Myocyte (in vitro differentiated cells): ENCODE measurements around the gene DEFB108B. TPM values are rescaled to one million over a fixed set of nuclear protein-coding genes. Genes with fewer than 3 reads are reported as not detected.
A peak's percentile ranks its signal among the peaks of the same experiment; 100 is the strongest.
"Not testable (repeated sequence)": the region's sequence is repeated elsewhere in the genome, so short reads cannot be mapped to it uniquely, and the experiment has no call there.

Experiments
- DNase-seq: peaks from one replicate; pipeline ENCODE4 v3.0.0-alpha.2; 2012; ENCODE audit warnings: low read depth
- polyA plus RNA-seq: library from polyadenylated mRNA; unstranded; fragments of >200 nt; gene quantifications from one replicate; pipeline ENCODE4 v1.2.1, GENCODE V29; 2012; ENCODE audit warnings: missing spikeins
- total RNA-seq: library from RNA; depleted of rRNA; stranded (reverse); fragments of >200 nt; gene quantifications from 2 replicates; pipeline ENCODE4 v1.2.3, GENCODE V29; 2014

Gene DEFB108B, protein sequence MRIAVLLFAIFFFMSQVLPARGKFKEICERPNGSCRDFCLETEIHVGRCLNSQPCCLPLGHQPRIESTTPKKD
- not detected in 2 replicates for total RNA-seq
- not detected for polyA plus RNA-seq

DNA sequence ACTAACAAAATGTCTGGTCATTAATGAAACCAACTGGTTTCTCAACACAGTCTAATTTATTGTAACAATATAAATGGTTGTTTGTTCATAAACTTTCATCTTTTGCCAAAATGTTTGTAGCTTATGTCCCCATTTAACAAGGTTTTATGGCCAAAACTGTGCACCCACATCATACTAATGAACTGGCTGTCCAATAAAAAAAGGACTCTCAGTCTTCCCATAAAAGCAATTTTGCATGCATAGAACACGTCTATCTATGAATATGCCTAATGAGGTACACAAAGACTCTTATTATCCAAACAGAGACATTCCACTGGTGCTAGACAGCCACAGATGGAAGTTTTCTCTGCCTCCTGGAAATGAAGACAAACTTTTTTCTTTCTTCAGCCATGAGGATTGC, at the start of gene DEFB108B:
DEFB108B (plus strand) TSS at position 390 of the 400 bp plus-strand sequence; CDS start at position 390, 0 bp downstream.
- not testable (repeated sequence) for DNase-seq

DNA sequence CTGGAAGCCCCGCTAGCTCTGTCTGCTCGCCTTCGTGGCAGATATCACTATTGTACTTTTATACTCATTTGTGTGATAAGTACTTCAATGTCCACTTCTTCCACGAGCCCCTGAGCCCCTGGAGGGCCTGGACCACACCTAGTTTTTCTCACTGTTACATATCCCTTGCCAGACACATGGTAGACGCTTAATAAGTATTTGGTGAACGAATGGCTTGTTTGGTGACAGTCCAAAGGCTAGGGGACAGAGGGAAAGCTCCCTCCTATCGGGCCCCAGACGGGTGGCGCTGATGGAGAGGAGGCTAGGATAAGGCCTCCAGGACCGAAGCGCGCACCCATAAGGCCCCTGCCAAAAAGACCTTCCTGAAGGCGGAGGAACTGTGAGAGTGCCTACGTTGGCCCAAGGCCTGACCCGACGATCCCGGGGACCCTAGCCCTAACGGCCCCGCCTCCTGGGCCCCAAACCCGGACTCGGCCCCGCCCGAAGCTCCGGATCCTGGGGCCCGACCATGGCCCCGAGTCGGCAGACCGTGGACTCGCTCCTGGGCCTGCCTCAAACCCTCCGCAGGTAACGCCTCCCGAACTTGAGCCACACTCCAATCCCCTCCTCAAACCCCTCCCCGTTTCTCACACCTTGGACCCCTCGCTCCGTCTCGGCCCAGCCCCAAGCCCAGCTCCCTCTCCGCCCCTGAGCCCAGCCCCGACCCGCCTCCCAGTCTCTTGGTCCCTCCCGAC, 46.7 kb upstream of the DEFB108B start:
- peak; percentile 53 for DNase-seq

DNA sequence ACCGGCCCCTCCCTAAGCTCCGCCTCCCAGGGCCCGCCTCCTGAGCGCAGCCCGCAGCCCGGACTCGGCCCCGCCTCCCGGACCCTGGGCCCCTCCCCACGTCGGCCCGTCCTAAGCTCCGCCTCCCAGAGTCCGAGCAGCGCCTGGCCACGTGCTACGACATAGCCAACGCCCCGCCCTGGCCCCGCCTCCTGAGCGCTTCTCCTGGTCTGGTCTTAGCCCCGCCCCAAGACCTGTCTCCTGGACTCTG, 46.2 kb upstream of the DEFB108B start:
- peak; percentile 94 for DNase-seq

DNA sequence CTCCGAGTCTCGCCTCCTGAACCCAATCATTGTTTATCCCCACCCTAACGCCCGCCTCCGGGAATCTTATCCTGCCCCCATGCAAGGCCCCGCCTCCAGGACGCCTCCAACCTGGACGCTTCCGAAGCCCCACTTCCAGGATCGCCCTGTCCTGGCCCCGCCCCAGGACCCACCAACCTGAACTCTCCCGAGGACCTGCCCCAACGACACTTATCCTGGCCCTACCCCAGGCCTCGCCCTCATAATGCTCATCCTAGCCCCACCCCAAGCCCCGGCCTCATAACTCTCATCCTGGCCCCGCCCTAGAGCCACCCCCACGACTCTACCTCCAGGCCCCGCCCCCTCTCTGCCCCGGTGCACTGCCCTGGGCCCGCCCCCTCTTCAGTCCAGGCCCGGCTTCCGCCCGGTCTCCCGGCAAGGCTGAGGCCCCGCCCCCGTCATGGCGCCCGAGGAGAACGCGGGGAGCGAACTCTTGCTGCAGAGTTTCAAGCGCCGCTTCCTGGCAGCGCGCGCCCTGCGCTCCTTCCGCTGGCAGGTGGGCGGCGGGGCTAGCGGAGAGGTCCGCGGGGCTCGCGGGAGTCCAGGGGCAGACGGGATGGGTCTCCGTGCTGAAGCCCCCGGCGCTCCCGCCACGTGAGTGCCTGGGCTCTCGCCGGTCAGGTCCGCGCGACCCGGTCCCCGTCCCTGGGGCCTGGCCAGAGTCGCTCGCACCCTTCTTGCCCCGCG, 45.7 kb upstream of the DEFB108B start:
- DNase-seq: peak; percentile 84

DNA sequence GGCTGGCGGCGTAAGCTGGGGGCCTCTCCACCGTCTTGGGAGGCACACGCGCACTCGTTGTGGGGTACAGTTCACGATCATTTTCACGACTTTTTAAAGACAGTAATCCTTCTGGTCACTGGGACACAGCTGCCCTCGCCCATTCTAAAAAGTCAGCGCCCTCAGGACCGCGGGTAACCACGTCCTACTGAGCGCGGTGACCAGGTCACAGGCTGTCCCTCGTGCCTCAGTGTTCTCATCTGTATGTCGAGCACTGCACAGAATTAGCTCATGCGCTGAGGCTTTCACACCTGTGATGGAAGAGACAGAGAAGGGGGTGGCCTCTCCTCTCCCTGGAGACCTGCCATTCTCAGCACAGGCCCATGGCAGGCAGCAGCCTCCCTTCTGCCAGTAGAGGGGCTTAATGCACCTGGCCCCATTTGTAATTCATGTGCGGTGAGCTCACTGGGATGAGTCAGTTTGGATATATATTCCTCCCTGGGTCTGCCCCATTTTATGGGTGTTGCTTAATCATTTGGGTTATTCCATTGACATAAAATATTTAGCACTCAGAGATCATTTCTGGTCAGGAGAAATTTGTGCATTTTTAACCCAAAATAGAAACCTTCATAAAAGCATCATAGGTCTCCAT, 45.1 kb upstream of the DEFB108B start:
- peak; percentile 53 for DNase-seq

DNA sequence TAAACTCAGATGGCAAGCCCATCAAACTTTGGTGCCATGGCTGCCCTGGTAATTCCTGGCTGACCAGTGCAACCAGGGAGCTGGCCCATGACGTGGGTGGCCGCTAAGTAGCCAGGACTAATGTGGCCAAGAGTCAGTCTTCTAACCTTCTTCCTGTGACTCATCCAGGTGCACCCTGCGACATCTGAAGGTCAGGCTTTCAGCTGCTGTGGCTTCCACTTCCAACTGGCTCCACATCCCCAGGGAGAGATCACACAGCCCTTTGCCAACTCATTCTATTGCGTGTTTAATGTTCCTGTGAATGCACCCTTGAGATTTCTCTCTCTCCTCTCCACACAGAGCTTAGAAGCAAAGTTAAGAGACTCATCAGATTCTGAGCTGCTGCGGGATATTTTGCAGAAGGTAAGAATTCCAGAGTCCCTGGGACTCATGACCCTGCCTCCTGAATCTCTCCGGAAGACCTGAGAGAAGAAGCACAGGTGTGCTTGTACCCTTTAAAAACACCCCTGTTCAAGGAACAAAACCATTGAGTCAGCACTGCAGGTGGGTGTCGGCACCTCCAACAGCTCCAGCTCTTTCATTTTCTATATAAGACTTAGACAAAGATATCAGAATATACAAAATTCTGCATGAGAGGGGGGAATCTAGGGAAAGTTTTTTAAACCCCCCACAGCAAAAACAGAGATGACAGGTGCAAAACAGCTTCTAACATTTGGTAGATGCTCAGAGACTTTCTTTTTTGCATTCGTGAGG, 43.4 kb upstream of the DEFB108B start:
- not testable (repeated sequence) for DNase-seq

DNA sequence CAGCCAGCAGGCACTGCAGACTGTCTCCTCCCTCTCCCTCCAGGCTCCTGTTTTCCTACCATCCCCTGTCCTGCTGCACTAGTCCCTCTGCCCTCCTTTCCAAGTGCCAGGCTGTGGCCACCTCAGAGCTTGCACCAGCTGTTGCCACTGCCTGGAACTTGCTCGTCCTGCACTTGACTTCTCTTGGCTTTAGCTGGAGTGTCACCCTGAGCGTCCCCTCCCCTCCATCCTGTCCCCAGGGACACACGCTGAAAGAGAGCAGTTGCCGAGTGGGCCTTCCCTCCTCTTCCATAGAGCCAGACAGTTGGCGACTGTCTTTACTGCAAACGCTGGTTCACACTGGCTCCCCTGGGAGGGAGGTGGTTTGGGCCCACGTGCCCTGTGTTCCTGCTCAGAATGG, 41.9 kb upstream of the DEFB108B start:
- not testable (repeated sequence) for DNase-seq

DNA sequence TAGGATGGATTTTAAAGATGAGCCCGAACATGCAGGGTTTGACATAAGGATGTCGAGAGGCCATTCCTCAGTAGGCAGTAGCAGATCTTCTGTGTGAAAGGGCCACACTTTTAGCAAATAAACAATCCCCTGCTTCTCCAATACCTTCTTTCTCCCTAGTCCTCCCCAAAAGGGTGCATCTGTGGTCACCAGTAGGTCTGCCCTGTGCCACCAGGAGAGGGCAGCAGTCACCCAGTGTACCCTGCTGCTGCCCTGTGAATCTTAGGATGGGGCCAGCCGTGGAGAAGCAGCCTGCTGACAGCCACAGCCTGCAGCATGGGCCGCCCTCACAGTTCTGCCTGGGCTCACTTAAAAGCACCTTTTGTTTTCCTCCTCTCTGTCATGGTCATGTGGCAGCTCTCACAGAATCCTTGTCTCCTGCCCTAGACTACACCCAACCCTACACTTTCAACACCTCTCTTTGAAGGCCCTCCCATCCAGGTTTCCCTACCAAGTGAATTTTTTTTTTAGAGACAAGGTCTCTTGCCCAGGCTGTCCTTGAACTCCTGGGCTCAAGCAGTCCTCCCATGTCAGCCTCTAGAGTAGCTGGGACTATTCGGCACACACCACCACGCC, 40.3 kb upstream of the DEFB108B start:
- DNase-seq: not testable (repeated sequence)

DNA sequence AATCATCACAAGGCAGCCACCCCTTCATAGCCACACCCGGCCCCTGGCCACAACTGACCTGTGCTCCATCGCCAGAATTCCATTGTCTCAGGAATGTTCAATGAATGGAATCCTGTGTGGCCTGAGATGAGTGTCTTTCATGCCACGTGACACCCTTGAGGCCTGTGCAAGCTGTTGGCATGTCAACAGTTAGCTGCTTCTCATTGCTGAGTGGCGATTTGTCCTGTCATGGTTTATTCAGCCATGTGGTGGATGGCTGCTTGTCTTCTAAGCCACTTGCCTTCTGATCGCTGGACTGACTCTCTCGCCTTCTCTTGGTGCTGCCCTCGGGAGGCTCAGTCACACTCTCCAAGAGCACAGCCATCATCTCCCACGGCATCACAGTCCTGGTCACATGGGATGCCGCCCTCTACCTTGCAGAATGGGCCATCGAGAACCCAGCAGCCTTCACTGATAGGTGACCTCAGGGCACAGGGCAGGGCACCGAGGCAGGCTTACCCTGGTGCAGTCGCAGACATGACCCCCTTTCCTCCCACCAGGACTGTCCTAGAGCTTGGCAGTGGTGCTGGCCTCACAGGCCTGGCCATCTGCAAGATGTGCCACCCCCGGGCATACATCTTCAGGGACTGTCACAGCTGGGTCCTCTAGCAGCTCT, 38.5 kb upstream of the DEFB108B start:
- DNase-seq: peak; percentile 65

DNA sequence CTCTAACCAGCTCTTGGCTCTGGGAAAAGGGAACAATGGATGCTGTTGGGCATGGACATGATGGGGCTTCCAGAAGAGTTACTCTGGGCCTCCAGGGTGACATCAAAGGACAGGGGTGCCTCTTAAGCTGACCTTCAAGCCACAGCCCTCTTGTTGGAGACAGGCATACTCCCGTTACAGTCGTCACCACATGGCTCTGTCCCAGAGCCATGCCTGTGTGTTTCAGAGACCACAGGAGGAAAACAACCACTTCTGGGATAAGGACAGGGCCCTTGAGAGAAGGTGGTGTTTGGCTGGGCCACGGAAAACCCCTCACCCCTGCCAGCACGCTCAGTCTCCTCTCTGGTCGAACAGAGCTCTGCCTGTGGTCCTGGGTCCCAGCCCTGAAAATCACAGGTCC, 37.8 kb upstream of the DEFB108B start:
- peak; percentile 52 for DNase-seq

DNA sequence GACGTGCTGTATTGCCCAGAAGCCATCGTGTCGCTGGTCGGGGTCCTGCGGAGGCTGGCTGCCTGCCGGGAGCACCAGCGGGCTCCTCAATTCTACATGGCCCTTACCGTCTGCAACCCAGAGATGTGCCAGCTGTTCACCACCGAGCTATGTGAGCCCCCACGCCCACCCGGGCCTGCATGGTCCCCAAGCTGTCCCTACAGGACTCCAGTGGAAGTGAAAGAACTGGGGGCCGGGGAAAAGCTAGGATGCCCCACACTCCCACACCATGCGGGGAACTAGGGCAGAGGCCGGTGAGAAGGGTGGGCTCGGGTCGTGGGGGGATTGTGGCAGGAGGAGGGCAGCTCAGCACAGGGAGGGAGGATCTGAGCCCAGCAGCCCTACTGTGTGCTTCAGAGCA, 37.0 kb upstream of the DEFB108B start:
- not testable (repeated sequence) for DNase-seq

DNA sequence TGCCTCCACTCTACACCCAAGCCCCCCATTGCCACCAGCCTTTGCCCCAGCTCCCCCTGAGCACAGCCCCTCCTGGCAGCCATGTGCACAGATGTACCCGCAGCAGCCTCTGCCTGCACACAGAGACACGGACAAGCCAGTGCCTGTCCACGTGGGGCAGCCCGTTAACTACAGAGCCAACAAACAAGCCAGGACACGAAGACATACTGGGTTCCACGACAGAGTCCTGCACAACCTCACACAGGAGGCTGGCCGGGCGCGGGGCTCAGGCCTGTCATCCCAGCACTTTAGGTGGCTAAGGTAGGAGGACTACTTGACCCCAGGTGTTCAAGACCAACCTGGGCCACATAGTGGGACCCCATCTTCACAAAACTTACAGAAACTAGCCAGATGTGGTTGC, 36.2 kb upstream of the DEFB108B start:
- DNase-seq: not testable (repeated sequence)

DNA sequence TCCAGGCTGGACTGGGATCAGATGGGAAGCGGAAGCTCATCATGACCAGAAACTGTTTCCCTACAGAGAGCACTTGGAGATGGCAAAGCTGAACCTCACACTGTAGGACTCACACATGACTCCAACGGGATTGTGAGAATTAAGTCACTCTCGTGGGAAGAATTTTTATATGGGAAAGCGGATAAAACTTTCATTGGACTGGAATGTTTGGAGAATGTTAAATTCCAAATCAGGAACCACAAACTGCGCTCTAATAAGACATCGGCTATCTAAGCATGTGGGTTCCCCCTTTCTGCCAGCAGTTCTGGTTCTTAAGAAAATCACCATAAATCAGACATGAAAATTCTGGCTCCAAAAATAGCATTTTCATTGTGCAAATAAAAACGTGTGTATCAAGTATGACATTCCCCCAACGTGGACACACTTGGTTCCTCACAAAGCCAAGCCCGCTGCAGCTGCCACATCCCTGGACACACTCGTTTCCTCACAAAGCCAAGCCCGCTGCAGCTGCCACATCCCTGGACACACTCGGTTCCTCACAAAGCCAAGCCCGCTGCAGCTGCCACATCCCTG, 33.4 kb upstream of the DEFB108B start:
- DNase-seq: peak; percentile 39

DNA sequence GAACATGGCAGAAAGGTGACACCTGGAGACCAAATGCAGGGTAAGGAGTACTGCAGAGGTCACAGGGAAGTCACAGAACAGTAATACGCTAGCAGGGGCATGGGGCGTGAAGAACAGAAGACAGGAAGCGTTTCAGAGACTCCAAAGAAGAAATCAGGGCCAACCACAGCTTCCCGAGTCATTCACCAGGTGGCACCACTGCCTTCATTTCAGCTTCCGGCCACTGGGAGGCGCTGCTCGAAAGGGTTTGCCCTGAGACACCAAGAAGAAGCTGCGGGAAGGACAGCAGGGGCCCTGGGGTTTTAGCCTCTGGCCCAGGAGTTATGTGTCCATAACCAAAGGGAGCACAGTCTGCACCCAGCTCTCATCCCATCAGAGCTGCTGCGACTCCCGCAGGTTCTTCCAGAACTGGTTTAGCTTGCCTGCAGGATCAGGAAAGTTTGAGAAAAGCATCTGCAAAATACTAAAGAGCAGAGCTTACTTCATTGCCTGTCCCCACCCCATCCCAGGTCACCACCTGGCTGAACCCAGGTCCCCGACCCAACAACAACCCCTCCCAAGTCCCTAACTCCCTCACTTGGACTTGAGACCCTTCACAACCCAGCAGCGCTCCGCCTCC, 32.6 kb upstream of the DEFB108B start:
- DNase-seq: peak; percentile 70

DNA sequence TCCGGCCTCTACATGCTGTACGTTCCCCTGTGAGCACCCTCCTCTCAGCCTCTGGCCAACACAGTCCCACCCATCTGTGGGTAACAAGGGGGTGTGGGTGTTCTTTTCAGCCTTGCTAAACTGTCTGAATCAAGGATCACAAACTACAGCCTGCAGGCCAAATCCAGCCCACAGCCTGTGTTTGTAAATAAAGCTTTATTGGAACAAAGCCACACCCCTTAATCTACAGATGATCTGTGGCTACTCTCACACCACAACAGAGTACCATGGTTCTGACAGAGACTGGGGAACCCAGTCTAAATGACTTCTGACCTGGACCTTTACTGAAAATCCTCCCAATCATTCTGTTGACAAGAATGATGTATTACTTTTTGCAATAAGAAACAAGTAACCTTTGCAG, 32.0 kb upstream of the DEFB108B start:
- DNase-seq: not testable (repeated sequence)

DNA sequence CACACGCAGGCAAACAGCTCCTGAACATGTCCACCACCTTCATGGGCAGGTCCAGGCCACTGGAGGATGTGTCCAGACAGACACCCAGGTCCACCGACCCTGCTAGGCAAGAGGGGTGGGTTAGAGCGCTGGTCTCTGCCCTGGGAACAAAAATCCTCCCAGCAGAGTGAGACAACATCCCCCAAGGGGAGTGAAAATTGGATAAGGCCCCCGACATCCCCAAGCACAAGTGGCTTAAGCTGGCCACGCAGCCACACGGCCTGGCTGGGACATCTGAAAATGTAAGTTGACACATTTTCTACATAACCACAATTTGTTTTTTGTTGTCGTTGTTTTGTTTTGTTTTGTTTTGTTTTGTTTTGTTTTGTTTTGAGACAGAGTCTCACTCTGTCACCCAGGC, 30.1 kb upstream of the DEFB108B start:
- not testable (repeated sequence) for DNase-seq

DNA sequence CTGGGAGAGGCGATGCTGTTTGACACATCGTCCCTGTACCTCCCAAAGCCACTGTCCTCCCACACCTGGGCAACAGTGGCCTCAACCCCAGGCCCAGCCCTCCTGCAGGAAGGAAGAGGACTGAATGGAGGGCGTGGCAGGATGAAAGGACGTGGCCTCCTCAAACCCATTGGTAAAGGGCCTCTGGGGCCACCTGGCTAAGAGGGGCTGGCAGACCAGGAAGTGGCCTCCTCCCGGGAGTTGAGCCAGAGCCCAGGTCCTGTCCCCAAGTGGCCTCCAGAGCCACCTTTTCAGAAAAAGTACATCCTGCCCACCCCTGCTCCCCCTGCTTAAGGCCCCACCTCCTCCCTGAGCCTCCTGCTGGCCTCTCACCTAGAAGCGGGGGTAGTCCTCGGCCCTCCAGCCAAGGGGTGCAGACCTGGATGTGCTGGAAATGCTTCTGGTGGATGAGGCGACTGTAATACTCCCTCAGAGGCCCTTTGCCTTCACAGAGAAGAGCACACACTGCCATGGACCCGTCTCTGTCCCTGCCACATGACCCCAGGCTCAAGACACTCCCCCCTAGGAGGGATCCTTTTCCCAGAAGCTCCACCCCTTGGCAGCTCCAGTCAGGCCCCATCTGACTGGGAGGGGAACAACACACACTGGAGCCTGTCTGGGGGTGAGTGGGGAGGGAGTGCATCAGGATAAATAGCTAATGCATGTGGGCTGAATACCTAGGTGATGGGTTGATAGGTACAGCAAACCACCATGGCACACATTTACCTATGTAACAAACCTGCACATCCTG, 28.6 kb upstream of the DEFB108B start:
- not testable (repeated sequence) for DNase-seq

DNA sequence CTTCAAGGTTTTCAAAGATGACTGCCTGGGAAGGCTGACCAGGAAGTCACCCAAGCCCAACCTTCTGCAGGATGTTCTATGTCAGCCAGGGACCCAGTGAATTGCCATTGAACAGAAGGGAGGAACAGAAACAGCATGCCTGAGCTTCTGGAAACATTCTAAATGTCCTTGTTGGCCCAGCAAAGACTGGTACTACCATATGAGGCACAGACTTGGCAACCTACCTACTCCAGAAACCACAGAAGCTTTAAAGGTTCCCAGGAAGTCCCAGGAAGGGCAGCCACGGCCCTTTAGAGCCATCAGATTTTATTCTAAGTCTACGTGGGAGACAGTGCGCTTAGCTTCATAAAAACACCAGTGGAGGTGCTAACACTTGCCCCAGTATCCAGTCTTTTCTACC, 20.5 kb upstream of the DEFB108B start:
- peak; percentile 31 for DNase-seq
